Stimulated activated CD4-positive, alpha-beta T cell treated with anti-CD3 and anti-CD28 coated beads, Interleukin-12 subunit alpha, Interleukin-12 subunit beta, amount 100 ng/mL, for 24 hours (primary cell): ENCODE measurements around the gene CAMSAP1.

ENCODE experiments used
- DNase-seq, 2 experiments: peaks; one replicate each; pipeline ENCODE4 v3.0.0-alpha.2; 2020; ENCODE audit warnings: low read depth in 2 of 2

The CAMSAP1 gene

GRCh38 chr9:135759676-135760300, 147.6 kb downstream of the CAMSAP1 start:
- no peak for DNase-seq

GRCh38 chr9:135758870-135759269, 148.5 kb downstream of the CAMSAP1 start:
- no peak for DNase-seq
